Brain microvascular endothelial cell (primary cell): ENCODE data around the gene MC5R.

Experiments
- DNase-seq: peaks from one replicate; pipeline ENCODE4 v3.0.0-alpha.2; 2020
- H3K27ac ChIP-seq: fragments of 250-450 bp; sonication (Bioruptor Pico); 2 replicates; pipeline ENCODE4 v1.5.1; 2020; ENCODE audit warnings: mild to moderate bottlenecking, moderate library complexity
- H3K27me3 ChIP-seq: fragments of 250-450 bp; sonication (Bioruptor Pico); replicated peaks from 2 replicates; pipeline ENCODE4 v1.5.1; 2020; ENCODE audit warnings: mild to moderate bottlenecking
- H3K36me3 ChIP-seq: fragments of 250-450 bp; sonication (Bioruptor Pico); replicated peaks from 2 replicates; pipeline ENCODE4 v1.5.1; 2020; ENCODE audit warnings: mild to moderate bottlenecking
- H3K4me3 ChIP-seq: 2 replicates; pipeline ENCODE4 v1.5.1; 2011; ENCODE audit warnings: low read depth, mild to moderate bottlenecking, control low read depth, low read length, moderate library complexity
- in situ Hi-C: cut with HindIII; loops from 2 replicates; pipeline ENCODE4 v1.10.0; 2017; ENCODE audit warnings: low sequenced_read_pairs, low pct_ligation_motif_present
- TF ChIP-seq, protein P1 (sequence below): IDR thresholded peaks from 2 replicates; pipeline ENCODE4 v1.5.1; 2011; ENCODE audit warnings: low read depth, mild to moderate bottlenecking, moderate library complexity, low read length, control low read depth, inconsistent platforms; ENCODE audit errors: missing control alignments

Gene MC5R

DNA sequence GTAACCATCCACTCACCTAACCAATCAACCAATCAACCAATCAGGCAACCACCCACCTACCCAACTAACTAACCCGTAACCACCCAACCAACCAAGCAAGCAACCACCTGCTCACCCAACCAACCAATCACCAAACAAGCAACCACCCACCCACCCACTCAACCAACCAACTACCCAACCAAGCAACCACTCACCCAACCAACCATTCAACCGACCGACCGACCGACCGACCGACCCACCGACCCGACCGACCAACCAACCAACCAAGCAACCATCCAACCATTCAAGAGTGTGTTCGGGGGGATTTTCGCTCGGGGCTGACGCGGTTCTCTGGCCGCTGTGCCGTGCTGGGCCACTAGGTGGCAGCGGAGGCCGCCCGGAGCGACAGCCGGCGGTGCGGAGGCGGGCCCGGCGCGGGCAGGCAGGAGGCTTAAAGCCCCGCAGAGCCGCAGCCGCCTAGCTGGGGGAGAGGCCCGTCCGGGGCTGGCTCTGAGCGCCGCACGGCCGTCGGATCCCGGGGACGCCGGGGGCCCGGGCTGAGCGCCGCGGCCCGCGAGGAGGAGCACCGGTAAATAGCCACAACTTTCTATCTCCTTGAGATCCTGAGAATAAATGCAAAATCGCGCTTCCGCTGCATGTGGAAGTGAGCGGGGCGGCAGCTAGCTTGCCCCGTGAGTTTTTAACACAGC is at the start of gene MC5R:
TSS of gene MC5R (plus strand) at position 443 of the 689 bp plus-strand sequence. CDS start 1,617 bp downstream, outside the sequence.
- peak; percentile 12 for DNase-seq
- Histone ChIP-seq H3K27ac (no peak within 1 kb of the TSS), H3K27me3 (no peaks in the 10 kb centered on the region), H3K4me3 (peak within 1 kb of the TSS; percentile 17), H3K36me3 (no peaks in the 10 kb centered on the region)
- in situ Hi-C loops: no loop called here
- TF ChIP-seq, protein P1, sequence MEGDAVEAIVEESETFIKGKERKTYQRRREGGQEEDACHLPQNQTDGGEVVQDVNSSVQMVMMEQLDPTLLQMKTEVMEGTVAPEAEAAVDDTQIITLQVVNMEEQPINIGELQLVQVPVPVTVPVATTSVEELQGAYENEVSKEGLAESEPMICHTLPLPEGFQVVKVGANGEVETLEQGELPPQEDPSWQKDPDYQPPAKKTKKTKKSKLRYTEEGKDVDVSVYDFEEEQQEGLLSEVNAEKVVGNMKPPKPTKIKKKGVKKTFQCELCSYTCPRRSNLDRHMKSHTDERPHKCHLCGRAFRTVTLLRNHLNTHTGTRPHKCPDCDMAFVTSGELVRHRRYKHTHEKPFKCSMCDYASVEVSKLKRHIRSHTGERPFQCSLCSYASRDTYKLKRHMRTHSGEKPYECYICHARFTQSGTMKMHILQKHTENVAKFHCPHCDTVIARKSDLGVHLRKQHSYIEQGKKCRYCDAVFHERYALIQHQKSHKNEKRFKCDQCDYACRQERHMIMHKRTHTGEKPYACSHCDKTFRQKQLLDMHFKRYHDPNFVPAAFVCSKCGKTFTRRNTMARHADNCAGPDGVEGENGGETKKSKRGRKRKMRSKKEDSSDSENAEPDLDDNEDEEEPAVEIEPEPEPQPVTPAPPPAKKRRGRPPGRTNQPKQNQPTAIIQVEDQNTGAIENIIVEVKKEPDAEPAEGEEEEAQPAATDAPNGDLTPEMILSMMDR: peak; percentile 75

DNA sequence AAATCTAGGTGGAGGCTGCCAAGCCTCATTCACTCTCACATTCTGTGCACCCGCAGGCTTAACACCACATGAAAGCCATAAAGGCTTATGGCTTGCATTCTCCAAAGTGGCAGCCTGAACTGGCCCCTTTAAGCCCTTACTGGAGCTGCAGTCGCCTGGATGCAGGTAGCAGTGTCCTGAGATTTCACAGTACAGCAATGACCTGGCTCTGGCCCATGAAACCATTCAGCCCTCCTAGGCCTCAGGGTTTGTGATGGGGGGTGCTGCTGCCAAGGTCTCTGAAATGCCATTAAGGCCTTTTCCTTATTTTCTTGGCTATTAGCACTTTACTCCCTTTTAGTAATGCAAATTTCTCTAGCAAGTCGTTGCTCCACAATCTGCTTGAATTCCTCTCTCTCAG is 48.9 kb upstream of the MC5R start:
- H3K27ac ChIP-seq: no peak overlapping the region
- in situ Hi-C loops: no loop called here
- no peaks in the 10 kb centered on the region for H3K27me3 ChIP-seq
- TF ChIP-seq, protein P1: no peak
- H3K4me3 ChIP-seq: no peak overlapping the region
- DNase-seq: no peak
- H3K36me3 ChIP-seq: no peaks in the 10 kb centered on the region

DNA sequence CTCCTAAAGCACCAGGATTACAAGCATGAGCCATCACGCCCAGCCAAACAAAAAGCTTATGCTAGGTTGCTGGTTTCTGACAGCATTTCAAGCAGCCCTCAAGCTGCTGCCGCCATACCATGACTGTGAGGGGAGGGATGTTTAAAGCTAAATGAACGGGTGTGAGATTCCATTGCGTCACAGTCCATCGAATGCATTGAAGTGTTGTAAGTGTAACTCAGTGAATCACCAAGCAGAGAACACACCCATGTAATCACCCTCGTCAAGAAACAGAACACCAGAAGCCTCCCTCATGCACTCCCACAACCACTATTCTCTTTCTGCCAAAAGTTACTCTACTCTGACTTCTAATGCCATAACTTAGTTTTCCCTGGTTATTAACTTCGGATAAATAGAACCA is 32.8 kb upstream of the MC5R start:
- DNase-seq: no peak
- TF ChIP-seq, protein P1: no peak
- H3K27me3 ChIP-seq: no peaks in the 10 kb centered on the region
- H3K36me3 ChIP-seq: no peaks in the 10 kb centered on the region
- in situ Hi-C loops: no loop called here
- H3K4me3 ChIP-seq: no peak overlapping the region
- no peak overlapping the region for H3K27ac ChIP-seq

DNA sequence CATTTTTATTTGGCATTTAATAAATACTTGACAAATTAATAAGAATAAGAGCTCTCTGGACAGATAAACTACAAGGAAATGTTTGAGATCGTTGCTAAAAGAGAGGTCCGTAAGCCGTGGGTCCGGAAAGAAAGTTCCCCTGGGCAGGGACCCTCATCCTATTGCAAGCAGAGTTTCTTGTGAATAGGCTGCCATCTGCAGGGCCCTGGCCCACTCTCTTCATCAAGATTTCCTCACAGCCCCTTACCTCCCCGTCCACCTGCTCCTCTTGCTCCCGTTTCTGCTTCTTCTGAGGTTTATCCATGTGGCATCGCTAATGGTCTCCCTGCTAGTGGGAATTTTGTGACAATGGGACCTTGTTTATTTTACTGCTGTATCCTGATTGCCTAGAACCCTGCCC is 30.1 kb upstream of the MC5R start:
- Histone ChIP-seq H3K27ac (no peak overlapping the region), H3K4me3 (no peak overlapping the region), H3K27me3 (no peaks in the 10 kb centered on the region), H3K36me3 (no peaks in the 10 kb centered on the region)
- DNase-seq: no peak
- in situ Hi-C loops: no loop called here
- TF ChIP-seq, protein P1: no peak

DNA sequence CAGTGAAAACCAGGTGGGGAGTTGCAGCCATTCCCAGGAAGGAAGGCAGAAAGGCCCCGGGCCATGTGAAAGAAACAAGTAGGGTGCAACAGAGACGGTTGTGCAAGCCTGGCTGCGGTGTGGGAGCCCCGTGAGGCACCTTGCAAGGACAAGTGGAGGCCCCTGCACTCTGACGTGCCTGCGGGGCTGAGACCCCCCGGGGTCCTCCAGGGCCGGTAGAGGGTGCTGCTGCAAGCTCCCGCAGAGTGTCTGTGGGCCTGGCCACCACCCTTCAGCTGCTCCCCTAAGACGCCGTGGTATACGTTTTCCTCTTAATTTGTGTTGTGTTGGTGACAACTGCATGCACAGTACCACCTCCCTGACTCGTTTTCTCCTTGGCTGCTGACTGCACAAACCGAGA is 27.4 kb upstream of the MC5R start:
- TF ChIP-seq, protein P1: no peak
- no peaks in the 10 kb centered on the region for H3K36me3 ChIP-seq
- no peak overlapping the region for H3K4me3 ChIP-seq
- H3K27me3 ChIP-seq: no peaks in the 10 kb centered on the region
- no peak overlapping the region for H3K27ac ChIP-seq
- no peak for DNase-seq
- in situ Hi-C loops: no loop called here

DNA sequence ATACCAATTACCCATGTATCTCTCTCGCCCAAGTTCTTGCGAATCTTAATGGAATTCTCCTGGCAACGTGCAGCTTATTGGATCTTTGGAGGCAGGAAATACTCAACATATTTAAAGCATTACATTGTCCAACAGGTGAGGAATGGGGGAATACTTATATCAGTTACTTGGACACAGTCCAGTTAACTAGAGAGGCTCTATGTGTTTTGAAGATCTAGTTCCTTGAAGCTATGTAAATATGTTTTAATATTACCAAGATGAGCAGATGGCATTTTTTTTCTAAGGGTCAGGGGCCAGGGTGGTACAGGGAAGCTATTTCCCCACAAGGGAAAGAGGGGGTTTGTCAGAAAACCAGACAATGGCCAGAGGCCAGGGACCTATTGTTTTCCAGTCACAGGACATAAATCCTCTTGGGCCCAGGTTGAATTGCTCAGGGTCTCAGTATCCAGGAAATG is 26.8 kb upstream of the MC5R start:
- Histone ChIP-seq H3K27ac (no peak overlapping the region), H3K36me3 (no peaks in the 10 kb centered on the region), H3K27me3 (no peaks in the 10 kb centered on the region), H3K4me3 (no peak overlapping the region)
- in situ Hi-C loops: no loop called here
- TF ChIP-seq, protein P1: no peak
- no peak for DNase-seq
